Measurements from ENCODE around the gene ICA1L. TPM values are rescaled to one million over a fixed set of nuclear protein-coding genes. Genes with fewer than 3 reads are reported as not detected.

The ICA1L gene
- total and polyA plus RNA-seq, 2 of the 8 experiments (the other 6 are each of a cell fraction or from before 2014, with no cell fraction given), result 1.1 to 3.4 TPM

- WGBS, 2 experiments (ENCODE audit: extremely low coverage in 1 of 2, insufficient coverage in 1 of 2, insufficient read length in 1 of 2, insufficient replicate concordance in 2 of 2, low coverage in 1 of 2, low lambda C conversion rate in 2 of 2, missing lambda C conversion rate in 1 of 2), result 82% methylated on average over 1 of the region's 1 CpG; no CpG with 5 or more reads in 1 of the 2 experiments
- no peak overlapping the region for H3K4me2 ChIP-seq (ENCODE audit: insufficient read depth in 1 of 2, low read depth in 2 of 2, low read length in 2 of 2)
- no peak overlapping the region for H4K5ac ChIP-seq (ENCODE audit: insufficient read length, low read depth, low read length)
- no peaks in the 10 kb centered on the region for H3K79me1 ChIP-seq (ENCODE audit: low read depth, low read length)
- H3K27ac ChIP-seq (ENCODE audit: low read depth, low read length), result no peak overlapping the region
- no peak overlapping the region for H2AFZ ChIP-seq (ENCODE audit: low read length)
- H4K20me1 ChIP-seq (replicated peaks in 1 of 2; ENCODE audit: control insufficient read depth in 1 of 2, insufficient read depth in 2 of 2, low read length in 2 of 2), result peaks cover 0 to 2% of the 10 kb centered on the region in 2 experiments
- no peak overlapping the region for H3K14ac ChIP-seq (ENCODE audit: insufficient read length)
- no peak overlapping the region for H3K4me3 ChIP-seq (ENCODE audit: extremely low read depth in 1 of 4, insufficient read depth in 2 of 4, low read depth in 3 of 4, low read length in 4 of 4)
- no peak overlapping the region for H3K4ac ChIP-seq (replicated peaks; ENCODE audit: insufficient read length, low read depth, low read length)
- FAIRE-seq, result no peak
- CTCF ChIA-PET (ENCODE audit: partially characterized antibody), result no interaction called here
- no peak for DNase-seq (ENCODE audit: low read depth in 1 of 2, low spot score in 2 of 2)
- H2BK12ac ChIP-seq (ENCODE audit: low read depth, low read length), result no peak overlapping the region
- no peak overlapping the region for H3K18ac ChIP-seq (ENCODE audit: extremely low read depth, low read length)
- no peaks in the 10 kb centered on the region for H3K23me2 ChIP-seq (ENCODE audit: low read depth, low read length)
- no peak overlapping the region for H3K9ac ChIP-seq (replicated peaks in 1 of 4; ENCODE audit: extremely low read depth in 1 of 4, low read depth in 3 of 4, low read length in 3 of 4)
- no peak overlapping the region for H2BK5ac ChIP-seq (ENCODE audit: low read depth, low read length)
- no peaks in the 10 kb centered on the region for H3K27me3 ChIP-seq (replicated peaks in 1 of 4; ENCODE audit: control insufficient read depth in 3 of 4, extremely low read depth in 1 of 4, insufficient read depth in 3 of 4, low read length in 3 of 4)
- H3K56ac ChIP-seq (replicated peaks; ENCODE audit: insufficient read length, low read depth, low read length), result no peak overlapping the region
- H3K4me1 ChIP-seq (replicated peaks in 1 of 4; ENCODE audit: control insufficient read depth in 3 of 4, insufficient read depth in 4 of 4, low read length in 3 of 4), result no peaks in the 10 kb centered on the region
- no peak overlapping the region for H2AK5ac ChIP-seq (ENCODE audit: low read depth, low read length)
- H2BK15ac ChIP-seq (ENCODE audit: low read length), result no peak overlapping the region
- no peaks in the 10 kb centered on the region for H3K9me3 ChIP-seq (ENCODE audit: insufficient read depth in 2 of 2, low read depth in 1 of 2, low read length in 1 of 2)
- H2BK120ac ChIP-seq (replicated peaks; ENCODE audit: low read depth, low read length), result no peak overlapping the region
- H3K79me2 ChIP-seq (ENCODE audit: control insufficient read depth in 1 of 2, insufficient read depth in 2 of 2, low read length in 2 of 2), result no peaks in the 10 kb centered on the region
- POLR2A ChIA-PET (ENCODE audit: partially characterized antibody), result no interaction called here
- no peak overlapping the region for H4K8ac ChIP-seq (ENCODE audit: extremely low read depth, insufficient read depth, low read length)
- no peak overlapping the region for H3K23ac ChIP-seq (ENCODE audit: insufficient read length)
- H3K36me3 ChIP-seq (ENCODE audit: control insufficient read depth in 2 of 4, insufficient read depth in 4 of 4, low read length in 3 of 4), result no peaks in the 10 kb centered on the region
- H4K91ac ChIP-seq (replicated peaks; ENCODE audit: insufficient read length, low read length), result no peak overlapping the region
- H2BK20ac ChIP-seq (ENCODE audit: low read length), result no peak overlapping the region
- TF ChIP-seq SAP30 (IDR thresholded peaks at IDR 0.05; ENCODE audit: insufficient read depth, insufficient replicate concordance, low read length) (no peak), CHD2 (IDR thresholded peaks at IDR 0.05; ENCODE audit: low read length) (no peak), RAD21 (IDR thresholded peaks at IDR 0.05 in 1 of 2, conservative IDR thresholded peaks at IDR 0.05 in 1 of 2; ENCODE audit: low read depth in 2 of 2, low read length in 2 of 2) (no peak), CREB1 (IDR thresholded peaks at IDR 0.05) (no peak), MAFK (IDR thresholded peaks at IDR 0.05; ENCODE audit: low read depth, low read length) (no peak), CTCF (IDR thresholded peaks at IDR 0.05; ENCODE audit: control extremely low read depth in 1 of 3, insufficient read depth in 1 of 3, low read depth in 1 of 3, low read length in 3 of 3) (no peak), ZNF274 (IDR thresholded peaks at IDR 0.05; ENCODE audit: borderline replicate concordance, extremely low read depth, low read length) (no peak), KDM5A (IDR thresholded peaks at IDR 0.05; ENCODE audit: low read length) (no peak), YY1 (IDR thresholded peaks at IDR 0.05; ENCODE audit: low read depth, low read length) (no peak), CHD1 (IDR thresholded peaks at IDR 0.05; ENCODE audit: low read depth, low read length) (no peak), POLR2AphosphoS5 (IDR thresholded peaks at IDR 0.05; ENCODE audit: low read depth, low read length) (no peak), SRF (IDR thresholded peaks at IDR 0.05; ENCODE audit: low read depth, low read length) (no peak), KDM1A (IDR thresholded peaks at IDR 0.05; ENCODE audit: borderline replicate concordance, low read length) (no peak)
Observed at GRCh38 chr2:202817771-202818170, 53.8 kb downstream of the ICA1L start.
